HG03442 (cell line): ENCODE data around the gene STAB2.
"Not testable (repeated sequence)": the region's sequence is repeated elsewhere in the genome, so short reads cannot be mapped to it uniquely, and the experiment has no call there.

Experiments
- ATAC-seq: cut with Tn5 transposase; IDR thresholded peaks from one replicate; pipeline ENCODE4 v1.9.1; 2021; ENCODE audit warnings: mild to moderate bottlenecking, moderate library complexity; ENCODE audit not compliant: unreplicated experiment

STAB2 gene

GRCh38 chr12:103652808-103653207 is 65.7 kb downstream of the STAB2 start:
- no peak for ATAC-seq

GRCh38 chr12:103653568-103654173 is 66.6 kb downstream of the STAB2 start:
- ATAC-seq = not testable (repeated sequence)

DNA sequence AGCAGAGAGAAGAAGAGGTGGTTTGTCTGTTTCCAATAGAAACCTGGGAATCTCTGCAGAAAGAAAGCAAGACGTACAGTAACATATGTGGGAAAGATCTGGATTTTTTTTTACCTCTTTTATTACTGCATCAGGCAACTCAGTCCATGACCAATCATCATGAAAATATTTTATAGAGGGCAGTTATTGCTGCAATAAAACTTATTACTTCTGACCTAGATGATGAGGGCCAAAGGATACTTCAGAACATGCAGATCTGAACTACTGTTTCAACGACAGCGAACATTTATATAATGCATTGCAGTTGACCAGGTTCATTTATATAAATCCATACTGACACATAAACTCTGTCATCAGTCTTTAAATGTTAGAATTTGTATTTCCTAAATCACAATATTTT is 67.7 kb downstream of the STAB2 start:
- ATAC-seq = no peak

DNA sequence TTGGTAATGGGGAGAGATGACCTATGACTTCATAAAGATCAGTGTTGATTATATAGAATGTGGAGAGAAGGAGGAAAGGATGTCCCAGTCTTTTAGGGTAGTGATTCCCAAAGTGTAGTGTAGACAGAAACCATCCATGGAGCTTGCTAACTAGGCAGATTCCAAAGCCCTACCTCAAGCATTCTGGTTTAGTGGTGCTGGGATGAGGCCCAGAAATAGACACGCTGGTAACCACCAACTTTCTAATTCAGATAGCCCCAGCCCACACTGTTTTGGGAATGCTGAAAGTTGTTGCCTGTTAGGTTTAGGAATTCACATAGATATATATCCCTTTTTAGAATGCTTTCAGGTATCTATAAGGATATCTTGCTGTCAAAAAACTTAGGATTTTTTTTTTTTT is 69.2 kb downstream of the STAB2 start:
- no peak for ATAC-seq

DNA sequence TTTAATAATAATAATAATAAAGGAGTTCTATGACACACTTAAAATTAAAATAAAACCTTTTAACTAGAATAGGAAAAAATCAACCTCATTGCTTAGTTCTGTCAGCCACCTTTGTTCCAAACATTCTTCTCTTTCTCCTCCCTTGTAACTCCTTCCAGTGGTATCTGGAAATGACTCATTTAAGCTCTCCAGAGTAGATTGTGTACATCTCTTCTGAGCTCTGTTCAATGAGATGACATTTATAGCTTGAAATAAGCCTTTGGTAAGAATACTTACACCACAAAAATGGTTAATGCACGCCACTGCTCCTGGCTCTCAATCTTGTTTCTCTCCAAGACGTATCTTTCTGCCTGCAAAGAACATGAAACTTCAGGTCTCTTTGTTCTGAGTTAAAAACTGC is 70.3 kb downstream of the STAB2 start:
- no peak for ATAC-seq

DNA sequence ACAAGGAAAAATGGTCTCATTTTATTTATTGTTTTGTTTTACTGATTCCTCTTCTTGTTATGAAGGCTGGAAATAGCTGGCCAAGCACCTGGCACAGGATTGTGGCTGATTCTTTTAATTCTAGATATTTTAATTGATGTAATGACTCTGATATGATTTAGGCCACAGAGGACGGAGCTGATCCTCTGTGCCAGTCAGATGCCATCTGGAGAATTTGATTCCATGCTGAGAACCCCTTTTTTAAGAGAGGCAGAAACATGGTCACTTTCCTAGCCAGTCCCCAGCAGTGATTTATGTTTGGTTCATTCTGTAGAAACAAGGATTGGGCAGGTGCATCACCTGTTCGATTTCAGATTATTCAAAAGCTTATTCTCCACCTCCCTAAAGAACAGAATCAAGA is 77.6 kb downstream of the STAB2 start:
- no peak for ATAC-seq

DNA sequence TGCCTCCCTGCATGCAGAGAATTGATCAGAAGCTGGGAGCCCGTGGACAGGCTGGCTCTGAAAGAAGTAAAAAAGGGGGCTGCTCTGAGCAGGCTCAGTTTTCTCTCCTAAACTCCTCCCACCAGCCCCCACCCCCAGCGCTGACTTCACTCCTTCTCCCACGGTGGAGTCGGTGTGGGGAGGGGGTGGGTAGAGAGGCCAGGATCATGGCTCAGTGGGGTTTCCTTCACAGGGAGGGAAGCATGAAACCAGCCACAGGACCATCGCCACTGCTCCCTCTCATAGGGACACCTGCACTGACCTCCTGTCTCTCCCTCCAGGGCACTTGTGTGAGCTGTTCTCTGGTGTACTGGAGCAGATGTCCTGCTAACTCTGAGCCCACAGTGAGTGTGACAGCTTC is 78.9 kb downstream of the STAB2 start:
- ATAC-seq = no peak

GRCh38 chr12:103667125-103667524 is 80.1 kb downstream of the STAB2 start:
- no peak for ATAC-seq

- ATAC-seq = no peak
Observed at GRCh38 chr12:103668520-103668919, 81.4 kb downstream of the STAB2 start.

DNA sequence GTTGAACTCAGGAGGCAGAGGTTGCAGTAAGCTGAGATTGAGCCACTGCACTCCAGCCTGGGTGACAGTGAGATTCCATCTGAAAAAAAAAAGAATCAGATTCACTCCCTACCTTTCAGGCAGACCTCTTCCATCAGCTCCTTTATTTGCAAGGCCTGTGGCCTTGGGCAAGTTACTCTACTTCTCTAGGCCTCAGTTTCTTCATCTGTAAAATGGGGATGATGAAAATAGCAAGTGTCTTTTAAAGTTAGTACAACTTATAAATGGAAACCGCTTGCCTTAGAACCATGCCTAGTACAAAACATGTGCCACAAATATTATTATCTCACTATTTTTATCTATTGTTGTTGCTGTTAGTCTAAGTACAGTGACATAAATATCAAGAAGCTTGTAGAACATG is 84.3 kb downstream of the STAB2 start:
- no peak for ATAC-seq

DNA sequence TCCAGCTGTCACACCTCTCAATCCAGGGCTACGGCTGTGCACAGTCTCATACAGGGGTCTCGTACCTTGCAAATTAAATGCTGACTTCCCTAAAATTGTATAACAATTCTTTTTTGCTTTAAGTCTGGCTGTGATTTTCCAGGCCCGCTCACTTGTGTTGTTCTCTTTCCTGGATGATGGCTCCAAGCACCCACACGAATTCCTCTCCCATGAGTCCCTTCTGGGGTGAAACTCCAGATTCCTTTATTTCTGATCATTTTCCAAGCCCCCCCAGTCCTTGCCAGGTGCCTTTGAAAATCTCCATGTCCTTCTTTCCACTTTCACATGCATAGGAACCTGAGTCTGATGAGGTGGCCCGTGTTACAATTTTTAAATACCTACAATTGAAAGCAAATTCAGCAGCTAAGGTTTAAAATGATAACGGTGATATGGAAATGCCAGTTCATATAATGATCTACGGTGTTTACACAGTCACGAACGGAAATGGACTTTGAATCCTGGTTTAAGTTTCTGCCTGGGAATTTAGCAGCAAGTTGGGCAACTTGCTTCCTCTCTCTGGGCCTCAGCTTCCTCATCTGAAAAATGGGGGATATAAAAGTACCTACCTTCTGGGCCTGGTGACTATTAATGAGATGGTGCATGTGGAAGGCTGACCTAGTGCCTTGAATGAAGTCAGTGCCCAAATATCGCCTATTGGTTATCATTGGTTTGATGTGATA is 85.5 kb downstream of the STAB2 start:
- ATAC-seq = no peak

DNA sequence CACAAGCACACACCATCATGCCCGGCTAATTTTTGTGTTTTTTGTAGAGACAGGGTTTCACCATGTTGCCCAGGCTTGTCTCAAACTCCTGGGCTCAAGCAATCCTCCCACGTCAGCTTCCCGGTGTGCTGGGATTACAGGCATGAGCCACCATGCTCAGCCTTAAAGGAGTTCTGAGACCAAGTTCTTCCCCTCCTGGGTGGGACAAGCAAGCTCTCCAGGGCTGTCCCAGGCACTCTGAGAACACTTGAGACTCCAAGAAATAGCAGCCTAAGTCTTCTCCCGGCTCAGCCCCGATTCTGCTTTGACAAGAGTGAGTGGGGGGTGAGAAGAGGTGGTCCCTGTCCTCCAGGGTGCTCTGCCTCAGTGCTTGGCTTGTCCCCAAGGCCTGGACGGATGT is 86.4 kb downstream of the STAB2 start:
- no peak for ATAC-seq

GRCh38 chr12:103673891-103674375 is 86.9 kb downstream of the STAB2 start:
- no peak for ATAC-seq

- no peak for ATAC-seq
Observed at GRCh38 chr12:103676893-103677292, 89.8 kb downstream of the STAB2 start.

- ATAC-seq = no peak
Observed at GRCh38 chr12:103677341-103677740, 90.3 kb downstream of the STAB2 start.

DNA sequence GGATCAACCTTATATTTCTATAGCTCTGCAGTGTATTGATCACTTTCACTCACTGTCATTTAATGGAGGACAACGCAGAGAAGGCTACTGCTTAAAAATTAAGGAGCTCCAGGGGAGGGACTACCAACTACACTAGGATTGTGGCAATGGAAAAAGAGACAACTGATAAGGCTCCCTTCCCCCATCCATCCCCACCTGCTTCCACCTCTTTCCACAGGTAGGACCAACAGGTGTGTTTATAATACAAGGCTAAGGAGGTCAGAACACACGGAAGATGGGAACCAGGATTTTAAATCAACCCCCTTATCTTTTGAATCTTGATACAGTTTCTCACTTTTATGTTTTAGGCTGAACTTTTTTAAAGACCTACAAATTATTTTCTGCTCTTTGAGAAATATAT is 90.8 kb downstream of the STAB2 start:
- ATAC-seq = no peak

DNA sequence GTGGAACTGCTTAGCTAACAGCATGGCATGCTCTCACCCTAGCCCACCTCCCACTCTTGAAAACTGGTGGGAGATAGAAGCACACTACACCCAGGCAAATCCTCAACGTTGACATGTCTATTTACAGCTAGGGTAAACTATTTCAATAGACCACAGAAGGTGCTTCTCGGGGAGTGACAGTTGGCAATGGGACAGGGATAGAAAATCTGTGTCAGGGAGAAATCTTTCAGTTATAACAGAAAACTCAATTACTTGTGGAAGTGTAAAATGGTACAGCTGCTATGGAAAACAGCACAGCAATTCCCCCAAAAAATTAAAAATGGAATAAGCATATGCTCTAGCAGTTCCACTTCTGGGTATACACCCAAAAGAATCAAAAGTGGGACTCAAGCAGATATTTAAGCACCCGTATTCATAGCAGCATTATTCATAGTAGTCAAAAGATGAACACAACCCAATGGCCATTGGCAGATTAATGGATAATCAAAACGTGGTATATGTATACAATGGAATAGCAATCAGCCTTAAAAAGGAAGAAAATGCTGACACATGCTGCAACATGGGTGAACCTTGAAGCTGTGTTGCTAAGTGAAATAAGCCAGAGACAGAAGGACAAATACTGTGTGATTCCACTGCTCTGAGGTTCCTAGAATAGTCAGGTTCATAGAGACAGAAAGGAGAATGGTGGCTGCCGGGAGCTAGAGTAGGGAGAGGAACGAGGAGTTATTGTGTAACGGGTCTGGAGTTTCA is 92.5 kb downstream of the STAB2 start:
- no peak for ATAC-seq

DNA sequence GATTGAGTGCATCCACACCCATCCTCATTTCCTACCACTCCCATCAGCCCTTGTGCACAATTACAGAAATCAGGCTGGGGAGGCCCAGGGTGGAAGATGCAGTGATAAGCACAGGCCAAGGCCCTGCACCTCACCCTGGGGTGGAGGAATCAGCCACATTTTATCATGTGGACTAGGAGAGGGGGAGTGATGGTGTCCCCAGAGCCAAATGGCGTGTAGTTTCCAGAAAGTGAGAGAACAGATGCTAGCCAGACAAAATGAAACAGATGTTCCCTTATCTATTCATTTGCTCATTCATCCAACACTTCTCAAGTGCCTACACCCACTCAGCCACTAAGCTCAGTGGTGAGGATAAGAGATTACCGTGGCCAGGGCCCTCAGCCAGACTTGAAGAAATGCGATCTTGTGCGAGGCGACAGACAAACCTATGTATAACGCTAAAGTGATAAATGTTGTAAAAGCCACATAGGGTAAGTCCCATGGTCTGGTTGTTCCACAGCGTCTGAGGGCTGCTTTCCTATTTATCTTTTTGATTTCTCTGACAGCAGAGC is 93.6 kb downstream of the STAB2 start:
- ATAC-seq = no peak

DNA sequence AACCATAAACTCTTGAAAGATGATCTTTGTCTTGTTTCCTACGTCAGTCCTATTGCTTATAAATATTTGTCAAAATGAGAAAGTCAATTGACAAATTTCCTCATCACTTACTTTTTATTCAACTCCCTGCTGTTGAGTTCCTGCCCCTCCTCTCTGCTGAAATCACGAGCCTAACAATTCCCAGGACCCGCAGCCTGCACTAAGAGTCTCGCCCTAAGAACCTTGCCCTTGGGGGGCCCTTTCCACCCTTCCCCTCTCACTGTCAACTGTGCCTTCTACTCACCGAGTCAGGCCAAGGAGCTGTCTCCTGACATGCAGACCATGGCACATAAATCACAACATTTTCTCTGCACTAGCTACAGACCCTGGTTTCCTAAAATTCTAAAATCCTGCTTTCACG is 99.0 kb downstream of the STAB2 start:
- no peak for ATAC-seq

- ATAC-seq = no peak
Observed at GRCh38 chr12:103687253-103687652, 100.2 kb downstream of the STAB2 start.

- ATAC-seq = no peak
Observed at GRCh38 chr12:103688376-103689063, 101.4 kb downstream of the STAB2 start.
